GM12878 (cell line): ENCODE data around the gene LIPA. TPM values are rescaled to one million over a fixed set of nuclear protein-coding genes. Genes with fewer than 3 reads are reported as not detected.

Experiments
- ATAC-seq: fragments of 200-7000 bp; cut with Tn5 transposase; 3 replicates; pipeline ENCODE4 v1.9.1; 2020; ENCODE audit warnings: mild to moderate bottlenecking, moderate library complexity
- BruUV-seq: library from RNA; stranded (reverse); fragments of 400-500 nt; replicated peaks from 2 replicates; lab custom pipeline; 2021; lab: Mats Ljungman, UMichigan
- CTCF ChIA-PET: fragments of 300-600 bp; sonication (Branson Sonifier 250); formaldehyde crosslinking; extraction: SDS; loops from one replicate; lab custom pipeline; 2021; ENCODE audit warnings: inconsistent platforms; lab: Yijun Ruan, JAX
- POLR2A ChIA-PET: fragments of 350-600 bp; formaldehyde crosslinking; extraction: SDS; loops from one replicate; lab custom pipeline; 2021; ENCODE audit warnings: inconsistent platforms; lab: Charles Lee
- RAD21 ChIA-PET: fragments of 300-600 bp; sonication (Branson Sonifier 250); formaldehyde crosslinking; loops from one replicate; lab custom pipeline; 2023; ENCODE audit warnings: antibody characterized with exemption; ENCODE audit not compliant: unreplicated experiment; lab: Charles Lee
- SMC1A ChIA-PET: fragments of 300-600 bp; sonication (Branson Sonifier 250); formaldehyde crosslinking; loops from one replicate; lab custom pipeline; 2023; ENCODE audit not compliant: unreplicated experiment, uncharacterized antibody; lab: Charles Lee
- DNase-seq: peaks from one replicate; pipeline ENCODE4 v3.0.0-alpha.2; 2011; ENCODE audit warnings: low read depth, low spot score
- FAIRE-seq: peaks from 3 replicates; lab custom pipeline; 2011; peaks lifted over from hg19 to GRCh38; lab: Jason Lieb, UNC
- H2AFZ ChIP-seq: 2 replicates; pipeline ENCODE4 v1.6.0; 2011; ENCODE audit warnings: low read depth, low read length, control low read depth; ENCODE audit not compliant: control insufficient read depth
- H3K27ac ChIP-seq: 2 replicates; pipeline ENCODE4 v1.5.1; 2011; ENCODE audit warnings: control low read depth; ENCODE audit not compliant: control insufficient read depth, insufficient read depth
- H3K27me3 ChIP-seq, 2 experiments: replicated peaks in 1 of 2; 2 replicates each; pipeline versions ENCODE4 v1.6.0 to v1.6.1; 2011; ENCODE audit warnings: low read length in 1 of 2; ENCODE audit not compliant: control insufficient read depth in 2 of 2, insufficient read depth in 2 of 2
- H3K36me3 ChIP-seq, 2 experiments: 2 replicates each; pipeline ENCODE4 v1.5.1; 2011; ENCODE audit warnings: low read length in 1 of 2; ENCODE audit not compliant: control insufficient read depth in 2 of 2, insufficient read depth in 2 of 2
- H3K4me1 ChIP-seq: 2 replicates; pipeline ENCODE4 v1.6.1; 2011; ENCODE audit warnings: mild to moderate bottlenecking, low read length, moderate library complexity, mixed read lengths; ENCODE audit not compliant: control insufficient read depth, insufficient read depth
- H3K4me2 ChIP-seq: 2 replicates; pipeline ENCODE4 v1.6.0; 2011; ENCODE audit warnings: control low read depth; ENCODE audit not compliant: control insufficient read depth, insufficient read depth
- H3K4me3 ChIP-seq: fragments of 200-600 bp; sonication (generic); 2 replicates; pipeline ENCODE4 v1.5.1; 2016
- H3K79me2 ChIP-seq: 2 replicates; pipeline ENCODE4 v1.6.0; 2011; ENCODE audit warnings: low read length; ENCODE audit not compliant: control insufficient read depth, insufficient read depth
- H3K9ac ChIP-seq: 2 replicates; pipeline ENCODE4 v1.8.0; 2011; ENCODE audit warnings: low read length, control low read depth, mixed read lengths; ENCODE audit not compliant: control insufficient read depth, insufficient read depth
- H3K9me3 ChIP-seq: replicated peaks from 3 replicates; pipeline ENCODE4 v1.5.1; 2011; ENCODE audit warnings: mild to moderate bottlenecking, low read length; ENCODE audit not compliant: control insufficient read depth, insufficient read depth
- H4K20me1 ChIP-seq: 2 replicates; pipeline ENCODE4 v1.6.0; 2011; ENCODE audit not compliant: control insufficient read depth, insufficient read depth
- BHLHE40 ChIP-seq, 2 experiments: fragments of 450-650 bp in 1 of 2; IDR thresholded peaks; 2 replicates each; pipeline ENCODE4 v1.6.1; 2011 to 2017; ENCODE audit warnings: low read depth in 2 of 2, borderline replicate concordance in 1 of 2, improper control_type of control experiment in 1 of 2, low read length in 1 of 2, mild to moderate bottlenecking in 1 of 2
- CBX5 ChIP-seq: sonication (generic); IDR thresholded peaks from 2 replicates; pipeline ENCODE4 v1.6.1; 2016; ENCODE audit warnings: low read depth, moderate library complexity, mild to moderate bottlenecking, inconsistent platforms
- CHD4 ChIP-seq: fragments of 200-600 bp; sonication (generic); IDR thresholded peaks from 2 replicates; pipeline ENCODE4 v1.6.1; 2016; ENCODE audit warnings: mild to moderate bottlenecking
- CREB1 ChIP-seq: IDR thresholded peaks from 2 replicates; pipeline ENCODE4 v1.6.1; 2012; ENCODE audit warnings: low read depth, mild to moderate bottlenecking, inconsistent platforms
- FOS ChIP-seq: IDR thresholded peaks from 3 replicates; pipeline ENCODE4 v1.6.1; 2011; ENCODE audit warnings: borderline replicate concordance; ENCODE audit not compliant: insufficient read length; ENCODE audit errors: extremely low read depth
- GABPA ChIP-seq: IDR thresholded peaks from 2 replicates; pipeline ENCODE4 v1.6.1; 2014; ENCODE audit warnings: antibody characterized with exemption, low read depth, mild to moderate bottlenecking, inconsistent platforms
- MXI1 ChIP-seq: fragments of 150-350 bp; IDR thresholded peaks from 2 replicates; pipeline ENCODE4 v1.6.1; 2011; ENCODE audit warnings: low read depth, mild to moderate bottlenecking, inconsistent platforms, low read length, improper control_type of control experiment
- TBL1XR1 ChIP-seq: IDR thresholded peaks from 2 replicates; pipeline ENCODE4 v1.6.1; 2012; ENCODE audit warnings: low read depth, low read length, improper control_type of control experiment
- TCF3 ChIP-seq: IDR thresholded peaks from 2 replicates; pipeline ENCODE4 v1.6.1; 2012; ENCODE audit warnings: low read depth, mild to moderate bottlenecking, low read length, borderline replicate concordance; ENCODE audit not compliant: insufficient read depth
- WRNIP1 ChIP-seq: IDR thresholded peaks from 2 replicates; pipeline ENCODE4 v1.6.1; 2011; ENCODE audit warnings: low read depth, low read length, improper control_type of control experiment, borderline replicate concordance
- YBX1 ChIP-seq: fragments of 450-650 bp; IDR thresholded peaks from 2 replicates; pipeline ENCODE4 v1.6.1; 2016; ENCODE audit warnings: antibody characterized with exemption
- ZNF274 ChIP-seq: IDR thresholded peaks from one replicate; pipeline ENCODE4 v1.8.0; 2011; ENCODE audit not compliant: insufficient read length, insufficient read depth
- ZNF687 ChIP-seq: fragments of 450-650 bp; IDR thresholded peaks from 2 replicates; pipeline ENCODE4 v1.6.1; 2017; ENCODE audit warnings: mild to moderate bottlenecking, moderate library complexity
- ZZZ3 ChIP-seq: IDR thresholded peaks from 2 replicates; pipeline ENCODE4 v1.6.1; 2011; ENCODE audit warnings: low read depth; ENCODE audit not compliant: control insufficient read depth, insufficient read length
- WGBS: methylation state at CpG from one replicate; pipeline ENCODE4 v1.1.6; 2016; ENCODE audit warnings: low lambda C conversion rate; ENCODE audit not compliant: insufficient replicate concordance, insufficient coverage; ENCODE audit errors: missing lambda C conversion rate; 5-methylcytosine and 5-hydroxymethylcytosine counted together
- in situ Hi-C: fragments of 300-500 bp; cut with MboI; formaldehyde crosslinking; loops from 9 replicates; pipeline ENCODE4 v1.14.3; 2018; ENCODE audit warnings: mixed read lengths
- intact Hi-C: fragments of 100-400 bp; cut with micrococcal nuclease; formaldehyde crosslinking; loops from one replicate; pipeline ENCODE4 v1.14.2; 2022; ENCODE audit not compliant: unreplicated experiment
- polyA plus RNA-seq, 11 experiments: library from polyadenylated mRNA; depleted of rRNA in 4 of 11; unstranded in 6 of 11; stranded (reverse) in 5 of 11; fragments of >200 nt; fragmentation: Nextera tagmentation in 4 of 11; fragmentation: Illumina TruSeq in 1 of 11; extraction: Ambion mirVana in 4 of 11; extraction: Trizol in 1 of 11; gene quantifications; 1 replicate in 1 of 11; 2 replicates in 10 of 11; pipeline versions ENCODE4 v1.2.1 to v1.2.3, GENCODE V29; 2011 to 2016; ENCODE audit warnings: inconsistent platforms in 2 of 11, missing spikeins in 2 of 11, low read depth in 1 of 11
- total RNA-seq, 4 experiments: library from RNA; depleted of rRNA in 3 of 4; stranded (reverse); fragments of >200 nt in 3 of 4; fragmentation: Illumina TruSeq in 1 of 4; extraction: Trizol in 1 of 4; gene quantifications; 2 replicates each; pipeline versions ENCODE4 v1.2.1 to v1.2.3, GENCODE V29; 2013 to 2021
- TF ChIP-seq, protein P1 (sequence below): fragments of 450-650 bp; IDR thresholded peaks from 2 replicates; pipeline ENCODE4 v1.6.1; 2016; ENCODE audit warnings: mild to moderate bottlenecking, moderate library complexity, borderline replicate concordance

LIPA gene
- total and polyA plus RNA-seq, 10 of the 15 experiments (the other 5 are each of a cell fraction or from before 2014, with no cell fraction given): 31.1 to 50.3 (median 39.5) TPM

DNA sequence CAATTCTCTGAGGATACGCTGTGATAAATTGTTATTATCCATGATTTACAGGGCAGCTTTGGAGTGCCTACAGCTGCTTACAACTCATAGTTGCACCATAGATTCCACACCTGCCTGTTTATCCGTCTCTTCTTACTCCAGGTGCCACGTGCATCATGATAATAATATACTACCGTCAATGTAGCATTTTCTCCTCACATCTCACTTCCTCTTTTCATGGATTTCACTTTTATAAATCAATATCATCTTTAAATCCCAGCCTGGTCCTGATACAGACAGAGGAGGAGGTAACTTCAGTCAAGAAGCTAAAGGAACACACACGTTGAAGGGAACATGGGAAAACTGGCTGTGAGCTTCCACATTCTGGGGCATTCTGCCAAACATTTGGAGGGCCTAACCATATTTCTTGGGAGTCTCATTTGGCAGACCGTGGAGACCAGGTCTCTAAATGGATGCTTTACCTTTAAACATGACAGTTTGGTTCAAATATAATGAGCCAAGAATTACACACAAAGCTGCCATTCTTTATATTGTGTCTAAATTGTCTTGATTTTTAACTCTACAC, 46.9 kb downstream of the LIPA start (continued):
- TF ChIP-seq, protein P1, sequence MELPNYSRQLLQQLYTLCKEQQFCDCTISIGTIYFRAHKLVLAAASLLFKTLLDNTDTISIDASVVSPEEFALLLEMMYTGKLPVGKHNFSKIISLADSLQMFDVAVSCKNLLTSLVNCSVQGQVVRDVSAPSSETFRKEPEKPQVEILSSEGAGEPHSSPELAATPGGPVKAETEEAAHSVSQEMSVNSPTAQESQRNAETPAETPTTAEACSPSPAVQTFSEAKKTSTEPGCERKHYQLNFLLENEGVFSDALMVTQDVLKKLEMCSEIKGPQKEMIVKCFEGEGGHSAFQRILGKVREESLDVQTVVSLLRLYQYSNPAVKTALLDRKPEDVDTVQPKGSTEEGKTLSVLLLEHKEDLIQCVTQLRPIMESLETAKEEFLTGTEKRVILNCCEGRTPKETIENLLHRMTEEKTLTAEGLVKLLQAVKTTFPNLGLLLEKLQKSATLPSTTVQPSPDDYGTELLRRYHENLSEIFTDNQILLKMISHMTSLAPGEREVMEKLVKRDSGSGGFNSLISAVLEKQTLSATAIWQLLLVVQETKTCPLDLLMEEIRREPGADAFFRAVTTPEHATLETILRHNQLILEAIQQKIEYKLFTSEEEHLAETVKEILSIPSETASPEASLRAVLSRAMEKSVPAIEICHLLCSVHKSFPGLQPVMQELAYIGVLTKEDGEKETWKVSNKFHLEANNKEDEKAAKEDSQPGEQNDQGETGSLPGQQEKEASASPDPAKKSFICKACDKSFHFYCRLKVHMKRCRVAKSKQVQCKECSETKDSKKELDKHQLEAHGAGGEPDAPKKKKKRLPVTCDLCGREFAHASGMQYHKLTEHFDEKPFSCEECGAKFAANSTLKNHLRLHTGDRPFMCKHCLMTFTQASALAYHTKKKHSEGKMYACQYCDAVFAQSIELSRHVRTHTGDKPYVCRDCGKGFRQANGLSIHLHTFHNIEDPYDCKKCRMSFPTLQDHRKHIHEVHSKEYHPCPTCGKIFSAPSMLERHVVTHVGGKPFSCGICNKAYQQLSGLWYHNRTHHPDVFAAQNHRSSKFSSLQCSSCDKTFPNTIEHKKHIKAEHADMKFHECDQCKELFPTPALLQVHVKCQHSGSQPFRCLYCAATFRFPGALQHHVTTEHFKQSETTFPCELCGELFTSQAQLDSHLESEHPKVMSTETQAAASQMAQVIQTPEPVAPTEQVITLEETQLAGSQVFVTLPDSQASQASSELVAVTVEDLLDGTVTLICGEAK: no peak

- DNase-seq (no peak), FAIRE-seq (no peak)
- Histone ChIP-seq H3K4me2 (no peak overlapping the region), H3K27ac (no peak overlapping the region), H3K4me1 (peaks cover 14% of the 10 kb centered on the region), H3K4me3 (no peak overlapping the region), H3K27me3 (peaks cover 8 to 26% of the 10 kb centered on the region in 2 experiments), H3K79me2 (no peaks in the 10 kb centered on the region), H3K36me3 (no peaks in the 10 kb centered on the region)
- 96% methylated on average over 1 of the region's 1 CpG for WGBS
- ChIA-PET CTCF (interaction anchor here (0.9 to 1.4 kb wide), 4 partner anchors 13 to 269 kb away, joined by 4 to 5 read pairs (median 4); no protein-coding TSS in a partner anchor), SMC1A (interaction anchor here (0.7 to 2.0 kb wide), 3 partner anchors 13 to 216 kb away, joined by 3 to 8 read pairs (median 3); no protein-coding TSS in a partner anchor)
- TF ChIP-seq CHD4: no peak
- TF ChIP-seq BHLHE40 (IDR thresholded peaks at IDR 0.05; ENCODE audit: borderline replicate concordance in 1 of 2, low read depth in 2 of 2, low read length in 1 of 2): no peak
- TF ChIP-seq TCF3: no peak
- TF ChIP-seq WRNIP1: no peak
- TF ChIP-seq CBX5: no peak
- no peak for TF ChIP-seq ZNF687
- TF ChIP-seq FOS: no peak
- no peak for TF ChIP-seq MXI1
- TF ChIP-seq CREB1: no peak
- TF ChIP-seq GABPA: no peak
- TF ChIP-seq ZNF274: no peak
- no peak for TF ChIP-seq TBL1XR1
- no peak for TF ChIP-seq YBX1
- TF ChIP-seq ZZZ3: no peak
- TF ChIP-seq, all 136 proteins: peak for 0
- H2AFZ ChIP-seq: no peak overlapping the region
- no peak overlapping the region for H3K9ac ChIP-seq
- ChIA-PET RAD21 (no interaction called here), POLR2A (no interaction called here)
- in situ Hi-C loops: no loop called here
- BruUV-seq: no TSS peak
- intact Hi-C loops: no loop called here
- no peaks in the 10 kb centered on the region for H3K9me3 ChIP-seq
- no peak for ATAC-seq
- no peaks in the 10 kb centered on the region for H4K20me1 ChIP-seq
These were observed 48.3 kb downstream of the LIPA start for GRCh38 chr10:89203237-89203636.
